Epithelial cell of prostate (primary cell): Measurements from ENCODE around the gene CPM.
A peak's percentile ranks its signal among the peaks of the same experiment; 100 is the strongest.
"Not testable (repeated sequence)": the region's sequence is repeated elsewhere in the genome, so short reads cannot be mapped to it uniquely, and the experiment has no call there.

Source experiments
- DNase-seq: peaks from one replicate; pipeline ENCODE4 v3.0.0-alpha.2; 2011; ENCODE audit warnings: low read depth, low spot score
- H3K27ac ChIP-seq: fragments of 450-650 bp; 2 replicates; pipeline ENCODE4 v1.5.1; 2017; ENCODE audit warnings: mild to moderate bottlenecking

The CPM gene

DNA sequence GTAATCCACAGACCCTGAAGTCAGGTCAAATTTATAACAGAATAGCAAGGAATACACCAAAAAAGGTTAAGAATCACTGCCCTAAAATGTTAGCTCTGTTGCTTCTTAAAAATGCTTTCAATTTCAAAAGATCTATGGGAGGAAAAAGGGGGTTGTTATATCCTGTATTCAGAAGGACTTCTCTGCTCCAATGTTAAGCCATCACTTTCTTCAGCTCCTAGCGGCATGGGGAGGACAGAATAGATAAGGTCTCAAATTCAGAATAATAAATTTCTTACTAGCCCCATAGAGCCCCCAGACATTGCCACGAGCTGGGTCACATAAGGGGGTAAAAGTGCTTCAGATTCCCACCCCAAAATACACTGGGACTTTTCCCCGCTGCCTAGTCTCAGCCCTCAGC lies 49.8 kb downstream of the CPM start:
- no peak overlapping the region for H3K27ac ChIP-seq
- no peak for DNase-seq

DNA sequence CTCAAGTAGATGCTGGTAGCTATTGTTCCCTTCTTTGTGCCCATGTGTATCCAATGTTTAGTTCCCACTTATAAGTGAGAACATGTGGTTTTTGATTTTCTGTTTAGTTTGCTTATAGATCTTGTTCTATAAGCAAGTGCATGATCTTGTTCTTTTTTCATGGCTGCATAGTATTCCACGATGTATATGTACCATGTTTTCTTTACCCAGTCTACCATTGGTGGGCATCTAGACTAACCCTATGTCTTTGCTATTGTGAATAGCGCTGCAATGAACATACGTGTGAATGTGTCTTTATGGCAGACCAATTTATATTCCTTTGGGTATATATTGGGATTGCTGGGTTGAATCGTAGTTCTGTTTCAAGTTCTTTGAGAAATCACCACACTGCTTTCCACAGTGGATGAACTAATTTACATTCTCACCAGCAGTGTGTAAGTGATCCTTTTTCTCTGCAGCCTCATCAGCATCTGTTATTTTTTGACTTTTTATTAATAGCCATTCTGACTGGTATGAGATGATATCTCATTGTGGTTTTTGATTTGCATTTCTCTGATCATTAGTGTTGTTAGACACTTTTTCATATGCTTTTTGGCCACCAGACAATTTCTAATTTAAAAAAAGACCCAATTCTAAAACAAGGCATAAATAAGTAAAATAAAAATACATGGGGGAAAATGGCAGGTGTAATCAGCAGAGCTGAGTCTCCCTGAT lies 50.6 kb downstream of the CPM start:
- no peak overlapping the region for H3K27ac ChIP-seq
- DNase-seq, result no peak

- H3K27ac ChIP-seq, result no peak overlapping the region
- DNase-seq, result no peak
Measured at GRCh38 chr12:68880660-68881325, 52.2 kb downstream of the CPM start.

GRCh38 chr12:68878846-68879245 lies 54.1 kb downstream of the CPM start:
- H3K27ac ChIP-seq, result no peak overlapping the region
- no peak for DNase-seq

DNA sequence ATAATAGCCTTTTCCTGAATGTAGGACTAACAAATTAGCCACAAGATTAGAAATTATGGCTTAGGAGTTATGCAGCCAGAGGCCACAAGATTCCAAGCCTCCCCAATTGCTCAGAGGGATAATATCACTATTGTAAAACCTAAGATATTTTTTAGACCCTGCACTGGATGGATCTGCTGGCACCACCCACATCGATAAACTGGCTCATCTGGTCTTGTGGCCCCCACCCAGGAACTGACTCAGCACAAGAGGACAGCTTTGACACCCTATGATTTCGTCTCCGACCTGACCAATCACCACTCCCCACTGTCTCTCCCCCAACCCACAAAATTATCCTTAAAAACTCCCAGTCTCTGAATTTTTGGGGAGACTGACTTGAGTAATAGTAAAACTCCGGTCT lies 54.7 kb downstream of the CPM start:
- no peak for DNase-seq
- H3K27ac ChIP-seq, result no peak overlapping the region

DNA sequence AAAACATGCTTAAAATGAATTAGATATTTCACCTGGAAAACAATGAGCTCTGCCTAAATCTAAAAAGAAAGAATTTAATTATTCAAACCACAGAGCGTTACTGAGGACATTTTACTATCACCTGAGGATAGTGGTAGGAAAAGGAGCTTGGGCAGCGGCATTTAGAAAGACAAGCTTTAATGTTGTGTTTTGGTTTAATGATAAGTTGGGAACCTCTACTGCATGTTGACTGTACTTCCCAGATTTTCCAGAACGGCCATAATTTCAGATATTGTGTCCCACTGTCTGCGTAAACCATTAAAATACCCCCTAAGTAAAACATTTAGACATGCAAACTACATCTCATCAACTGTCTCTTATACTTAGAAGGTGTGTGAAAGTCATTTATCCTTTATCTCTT lies 55.4 kb downstream of the CPM start:
- H3K27ac ChIP-seq, result no peak overlapping the region
- no peak for DNase-seq

DNA sequence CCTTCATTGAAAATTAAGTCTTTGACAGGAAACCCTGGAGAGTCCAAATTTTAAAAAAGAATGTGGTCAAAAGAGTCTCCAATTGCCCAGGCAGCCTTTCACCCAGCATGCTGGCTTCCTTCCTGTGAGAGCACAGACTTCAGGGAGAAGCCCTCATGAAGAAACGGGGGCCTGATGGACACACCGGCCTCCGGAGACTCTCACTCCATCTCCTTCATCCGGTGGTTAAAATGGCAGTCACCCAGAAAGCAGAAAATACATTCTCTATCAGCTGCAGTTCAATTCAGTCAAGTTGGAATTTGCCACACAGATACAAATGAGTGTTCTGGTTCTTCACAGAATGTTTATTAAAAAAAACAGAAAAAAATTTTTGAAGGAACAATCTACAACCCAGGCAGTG lies 56.5 kb downstream of the CPM start:
- H3K27ac ChIP-seq, result no peak overlapping the region

DNA sequence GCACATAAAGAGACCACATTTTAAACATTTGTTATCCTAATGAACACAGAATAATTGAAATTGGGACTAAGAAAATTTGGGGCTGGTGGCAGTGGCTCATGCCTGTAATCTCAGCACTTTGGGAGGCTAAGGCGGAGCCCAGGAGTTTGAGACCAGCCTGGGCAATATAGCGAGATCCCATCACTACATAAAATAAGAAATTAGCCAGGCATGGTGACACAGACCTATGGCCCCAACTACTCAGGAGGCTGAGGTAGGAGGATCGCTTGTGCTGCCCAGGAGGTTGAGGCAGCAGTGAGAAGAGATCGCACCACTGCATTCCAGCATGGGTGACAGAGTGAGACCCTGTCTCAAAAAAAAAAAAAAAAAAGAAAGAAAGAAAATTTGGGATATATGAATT lies 59.7 kb downstream of the CPM start:
- DNase-seq, result no peak
- no peak overlapping the region for H3K27ac ChIP-seq

More for the DNA sequence above, 56.5 kb downstream of the CPM start:
- DNase-seq, result no peak

- no peak overlapping the region for H3K27ac ChIP-seq
- no peak for DNase-seq
Measured at GRCh38 chr12:68871921-68872320, 61.0 kb downstream of the CPM start.

- DNase-seq, result no peak
- H3K27ac ChIP-seq, result no peak overlapping the region
Measured at GRCh38 chr12:68871396-68871795, 61.6 kb downstream of the CPM start.

GRCh38 chr12:68870443-68870842 lies 62.5 kb downstream of the CPM start:
- no peak overlapping the region for H3K27ac ChIP-seq
- DNase-seq, result no peak

GRCh38 chr12:68870011-68870410 lies 63.0 kb downstream of the CPM start:
- no peak for DNase-seq
- H3K27ac ChIP-seq, result no peak overlapping the region

- no peak overlapping the region for H3K27ac ChIP-seq
- DNase-seq, result no peak
Measured at GRCh38 chr12:68868043-68868790, 64.8 kb downstream of the CPM start.

- DNase-seq, result no peak
- no peak overlapping the region for H3K27ac ChIP-seq
Measured at GRCh38 chr12:68867606-68868005, 65.4 kb downstream of the CPM start.

DNA sequence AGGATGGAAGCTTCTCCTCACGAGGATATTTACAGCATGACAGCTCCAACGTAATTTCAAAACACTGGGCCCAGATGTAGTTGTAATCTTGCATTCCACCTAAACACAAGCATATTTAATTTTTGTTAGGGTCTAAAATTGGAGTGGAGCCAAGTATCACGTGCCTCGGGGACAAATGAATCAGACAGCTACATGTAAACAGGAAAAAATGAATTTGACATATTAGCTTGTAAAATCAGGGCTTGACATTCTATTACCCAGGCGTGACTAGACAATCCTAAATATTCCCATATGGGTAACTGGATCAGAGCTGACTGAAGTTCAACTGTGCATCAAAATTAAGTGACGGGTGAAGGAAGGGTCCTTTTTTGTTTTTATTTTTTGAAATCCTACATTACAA lies 66.0 kb downstream of the CPM start:
- H3K27ac ChIP-seq, result no peak overlapping the region
- DNase-seq, result no peak

DNA sequence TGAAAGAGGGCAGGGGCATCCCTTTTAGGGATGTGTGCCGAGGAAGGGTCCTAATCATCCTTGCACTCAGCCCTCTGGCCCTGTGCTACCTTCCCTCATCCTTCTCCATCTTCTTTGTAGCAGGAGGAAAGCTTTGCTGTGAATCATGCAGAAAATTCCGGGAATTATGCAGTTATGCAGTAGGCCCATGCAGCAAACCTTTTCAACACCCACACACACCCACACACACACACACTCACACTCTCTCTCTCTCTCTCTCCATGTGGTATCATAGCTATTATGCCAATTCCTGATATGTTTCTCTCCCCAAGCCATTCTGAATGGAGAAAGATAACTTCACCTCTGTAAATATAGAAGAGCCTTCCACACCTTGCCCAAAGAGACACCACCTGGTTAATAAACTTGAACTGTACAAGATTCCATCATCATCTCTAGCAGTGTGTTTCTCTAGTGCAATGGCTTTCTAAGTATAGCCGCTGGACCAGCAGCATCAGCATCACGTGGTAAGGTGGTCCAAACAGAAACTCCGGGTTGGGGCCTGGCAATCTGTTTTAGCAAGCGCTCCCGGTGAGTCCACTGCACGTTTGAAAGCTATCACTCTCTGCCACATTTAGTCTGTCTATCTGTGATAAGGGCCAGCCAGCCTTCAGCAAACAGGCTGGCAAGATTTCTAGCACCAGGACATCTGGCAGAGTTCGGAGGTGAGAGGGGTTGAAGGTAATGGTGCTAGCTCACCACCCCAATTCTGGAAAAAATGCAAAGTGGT lies 67.4 kb downstream of the CPM start:
- DNase-seq, result no peak
- H3K27ac ChIP-seq, result no peak overlapping the region

DNA sequence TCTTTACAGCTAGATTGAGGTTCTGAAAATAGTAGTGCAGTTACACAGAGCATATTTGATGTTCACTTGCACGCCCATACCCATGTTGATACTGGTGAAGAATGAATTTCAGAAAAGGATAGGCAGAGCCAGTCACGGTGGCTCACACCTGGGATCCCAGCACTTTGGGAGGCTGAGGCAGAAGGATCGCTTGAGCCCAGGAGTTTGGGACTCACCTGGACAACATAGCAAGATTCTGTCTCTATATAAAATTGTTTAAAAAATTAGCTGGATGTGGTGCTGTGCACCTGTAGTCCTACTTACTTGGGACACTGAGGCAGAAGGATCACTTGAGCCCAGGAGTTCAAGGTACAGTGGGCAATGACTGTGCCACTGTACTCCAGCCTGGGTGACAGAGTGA lies 68.4 kb downstream of the CPM start:
- H3K27ac ChIP-seq, result no peak overlapping the region
- DNase-seq, result no peak

GRCh38 chr12:68863886-68864454 lies 69.0 kb downstream of the CPM start:
- H3K27ac ChIP-seq, result not testable (repeated sequence)
- peak; percentile 18 for DNase-seq

- DNase-seq, result no peak
- H3K27ac ChIP-seq, result no peak overlapping the region
Measured at GRCh38 chr12:68863109-68863770, 69.7 kb downstream of the CPM start.

GRCh38 chr12:68861890-68862289 lies 71.1 kb downstream of the CPM start:
- no peak for DNase-seq
- no peak overlapping the region for H3K27ac ChIP-seq
